ENCODE results near the gene KRT3.

KRT3 gene

GRCh38 chr12:52832451-52832850 is 36.5 kb upstream of the KRT3 start:
- Histone ChIP-seq H3K36me3 (ENCODE audit: control insufficient read depth, low read length) (no peaks in the 10 kb centered on the region), H4K20me1 (ENCODE audit: control insufficient read depth, insufficient read depth, low read depth, low read length) (no peaks in the 10 kb centered on the region), H3K9me2 (replicated peaks; ENCODE audit: control insufficient read depth, low read length) (no peaks in the 10 kb centered on the region), H3K4me2 (ENCODE audit: low read length) (no peak overlapping the region), H3K27ac (ENCODE audit: low read depth, low read length) (no peak overlapping the region), H3K4me1 (ENCODE audit: control insufficient read depth, low read length) (no peaks in the 10 kb centered on the region), H3F3A (ENCODE audit: control insufficient read depth, insufficient read depth) (no peaks in the 10 kb centered on the region), H3K27me3 (ENCODE audit: control insufficient read depth, low read length) (peaks cover 4% of the 10 kb centered on the region), H3K9me3 (ENCODE audit: control insufficient read depth, insufficient read depth, low read length) (no peaks in the 10 kb centered on the region), H3K79me2 (ENCODE audit: control insufficient read depth, low read length) (no peaks in the 10 kb centered on the region), H3K4me3 (ENCODE audit: low read length) (no peak overlapping the region)
- TF ChIP-seq CTCF (IDR thresholded peaks at IDR 0.05; ENCODE audit: low read depth, low read length, poor library complexity, severe bottlenecking) (no peak), EZH2phosphoT487 (IDR thresholded peaks at IDR 0.05; ENCODE audit: borderline replicate concordance, low read length) (no peak)

- no peaks in the 10 kb centered on the region for H3K79me2 ChIP-seq (ENCODE audit: control insufficient read depth, low read length)
- no peaks in the 10 kb centered on the region for H3K9me2 ChIP-seq (replicated peaks; ENCODE audit: control insufficient read depth, low read length)
- H3K4me1 ChIP-seq (ENCODE audit: control insufficient read depth, low read length): no peaks in the 10 kb centered on the region
- no peaks in the 10 kb centered on the region for H4K20me1 ChIP-seq (ENCODE audit: control insufficient read depth, insufficient read depth, low read depth, low read length)
- no peak overlapping the region for H3K4me3 ChIP-seq (ENCODE audit: low read length)
- no peaks in the 10 kb centered on the region for H3K36me3 ChIP-seq (ENCODE audit: control insufficient read depth, low read length)
- H3K4me2 ChIP-seq (ENCODE audit: low read length): no peak overlapping the region
- H3F3A ChIP-seq (ENCODE audit: control insufficient read depth, insufficient read depth): no peaks in the 10 kb centered on the region
- peaks cover 4% of the 10 kb centered on the region for H3K27me3 ChIP-seq (ENCODE audit: control insufficient read depth, low read length)
- TF ChIP-seq EZH2phosphoT487 (IDR thresholded peaks at IDR 0.05; ENCODE audit: borderline replicate concordance, low read length) (no peak), CTCF (IDR thresholded peaks at IDR 0.05; ENCODE audit: low read depth, low read length, poor library complexity, severe bottlenecking) (no peak)
- H3K27ac ChIP-seq (ENCODE audit: low read depth, low read length): no peak overlapping the region
- no peaks in the 10 kb centered on the region for H3K9me3 ChIP-seq (ENCODE audit: control insufficient read depth, insufficient read depth, low read length)
Measured at GRCh38 chr12:52831251-52831650, 35.3 kb upstream of the KRT3 start.

- H3K4me2 ChIP-seq (ENCODE audit: low read length): no peak overlapping the region
- no peak for TF ChIP-seq CTCF (IDR thresholded peaks at IDR 0.05; ENCODE audit: low read depth, low read length, poor library complexity, severe bottlenecking)
- TF ChIP-seq EZH2phosphoT487 (IDR thresholded peaks at IDR 0.05; ENCODE audit: borderline replicate concordance, low read length): no peak
- peaks cover 4% of the 10 kb centered on the region for H3K27me3 ChIP-seq (ENCODE audit: control insufficient read depth, low read length)
- H3K4me1 ChIP-seq (ENCODE audit: control insufficient read depth, low read length): no peaks in the 10 kb centered on the region
- no peaks in the 10 kb centered on the region for H3K9me2 ChIP-seq (replicated peaks; ENCODE audit: control insufficient read depth, low read length)
- H3K9me3 ChIP-seq (ENCODE audit: control insufficient read depth, insufficient read depth, low read length): no peaks in the 10 kb centered on the region
- no peaks in the 10 kb centered on the region for H3K36me3 ChIP-seq (ENCODE audit: control insufficient read depth, low read length)
- no peak overlapping the region for H3K4me3 ChIP-seq (ENCODE audit: low read length)
- no peaks in the 10 kb centered on the region for H4K20me1 ChIP-seq (ENCODE audit: control insufficient read depth, insufficient read depth, low read depth, low read length)
- H3K27ac ChIP-seq (ENCODE audit: low read depth, low read length): no peak overlapping the region
- no peaks in the 10 kb centered on the region for H3K79me2 ChIP-seq (ENCODE audit: control insufficient read depth, low read length)
- no peaks in the 10 kb centered on the region for H3F3A ChIP-seq (ENCODE audit: control insufficient read depth, insufficient read depth)
Measured at GRCh38 chr12:52829986-52830770, 34.3 kb upstream of the KRT3 start.

Measured in DOHH2 (cell line).